Measurements from ENCODE around the gene PTPRR. TPM values are rescaled to one million over a fixed set of nuclear protein-coding genes. Genes with fewer than 3 reads are reported as not detected.

The PTPRR gene
- total and polyA plus RNA-seq, 2 donors (not counting 1 experiment from before 2014, with no cell fraction given): 0.44 to 0.50 TPM

GRCh38 chr12:70847871-70848270 is 72.7 kb downstream of the PTPRR start:
- no peak overlapping the region for H3K9ac ChIP-seq (ENCODE audit: insufficient read depth, low read length)
- no peak overlapping the region for H3K4me2 ChIP-seq (ENCODE audit: extremely low read depth, insufficient read depth, low read length)
- H2AFZ ChIP-seq (ENCODE audit: low read length): no peak overlapping the region
- no peaks in the 10 kb centered on the region for H4K20me1 ChIP-seq (ENCODE audit: control insufficient read depth, extremely low read depth, insufficient read depth, low read length)
- no peaks in the 10 kb centered on the region for H3K36me3 ChIP-seq (ENCODE audit: control insufficient read depth, insufficient read depth, low read length)
- TF ChIP-seq EZH2 (IDR thresholded peaks at IDR 0.05; ENCODE audit: low read length, missing control alignments): no peak
- TF ChIP-seq CTCF (conservative IDR thresholded peaks at IDR 0.05 in 1 of 2, IDR thresholded peaks at IDR 0.05 in 1 of 2; ENCODE audit: low read depth in 1 of 2, low read length in 2 of 2): no peak
- H3K4me3 ChIP-seq (replicated peaks in 1 of 4; ENCODE audit: control extremely low read depth in 1 of 4, insufficient read depth in 1 of 4, low read depth in 3 of 4, low read length in 4 of 4): no peak overlapping the region
- no peaks in the 10 kb centered on the region for H3K79me2 ChIP-seq (ENCODE audit: control insufficient read depth, insufficient read depth, low read length)
- H3K9me3 ChIP-seq (ENCODE audit: control insufficient read depth, insufficient read depth, low read depth, low read length): no peaks in the 10 kb centered on the region
- no peak for DNase-seq (ENCODE audit: low read depth in 2 of 2)
- no peak overlapping the region for H3K27ac ChIP-seq (ENCODE audit: insufficient read depth, low read length)
- H3K27me3 ChIP-seq (ENCODE audit: control insufficient read depth, insufficient read depth, low read length): no peaks in the 10 kb centered on the region
- H3K4me1 ChIP-seq (ENCODE audit: control insufficient read depth, extremely low read depth, insufficient read depth, low read length): no peaks in the 10 kb centered on the region

DNA sequence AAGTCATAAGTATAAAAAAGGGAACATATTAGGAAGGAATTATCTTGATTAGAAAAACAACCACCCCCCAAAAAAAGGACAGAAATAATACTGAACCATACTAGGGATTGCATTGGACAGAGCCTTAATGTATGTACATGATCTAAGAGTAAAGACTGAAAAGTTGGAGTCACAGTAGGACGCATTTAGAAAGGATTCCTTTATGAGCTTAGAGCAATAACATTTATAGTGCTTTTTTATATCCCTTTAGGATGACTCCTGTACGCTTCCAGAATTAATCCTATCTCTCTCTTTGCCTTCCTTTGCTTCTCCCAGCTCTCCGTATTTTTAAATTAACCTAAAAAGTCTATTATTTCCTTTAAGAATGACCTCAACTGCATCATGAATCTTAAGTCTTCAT is 75.3 kb downstream of the PTPRR start:
- no peaks in the 10 kb centered on the region for H3K79me2 ChIP-seq (ENCODE audit: control insufficient read depth, insufficient read depth, low read length)
- no peak overlapping the region for H3K4me3 ChIP-seq (replicated peaks in 1 of 4; ENCODE audit: control extremely low read depth in 1 of 4, insufficient read depth in 1 of 4, low read depth in 3 of 4, low read length in 4 of 4)
- no peak overlapping the region for H3K4me2 ChIP-seq (ENCODE audit: extremely low read depth, insufficient read depth, low read length)
- no peaks in the 10 kb centered on the region for H3K4me1 ChIP-seq (ENCODE audit: control insufficient read depth, extremely low read depth, insufficient read depth, low read length)
- H4K20me1 ChIP-seq (ENCODE audit: control insufficient read depth, extremely low read depth, insufficient read depth, low read length): no peaks in the 10 kb centered on the region
- H3K9ac ChIP-seq (ENCODE audit: insufficient read depth, low read length): no peak overlapping the region
- TF ChIP-seq EZH2 (IDR thresholded peaks at IDR 0.05; ENCODE audit: low read length, missing control alignments): no peak
- TF ChIP-seq CTCF (conservative IDR thresholded peaks at IDR 0.05 in 1 of 2, IDR thresholded peaks at IDR 0.05 in 1 of 2; ENCODE audit: low read depth in 1 of 2, low read length in 2 of 2): no peak
- no peak overlapping the region for H3K27ac ChIP-seq (ENCODE audit: insufficient read depth, low read length)
- H3K36me3 ChIP-seq (ENCODE audit: control insufficient read depth, insufficient read depth, low read length): no peaks in the 10 kb centered on the region
- H2AFZ ChIP-seq (ENCODE audit: low read length): no peak overlapping the region
- no peaks in the 10 kb centered on the region for H3K27me3 ChIP-seq (ENCODE audit: control insufficient read depth, insufficient read depth, low read length)
- no peak for DNase-seq (ENCODE audit: low read depth in 2 of 2)
- no peaks in the 10 kb centered on the region for H3K9me3 ChIP-seq (ENCODE audit: control insufficient read depth, insufficient read depth, low read depth, low read length)

DNA sequence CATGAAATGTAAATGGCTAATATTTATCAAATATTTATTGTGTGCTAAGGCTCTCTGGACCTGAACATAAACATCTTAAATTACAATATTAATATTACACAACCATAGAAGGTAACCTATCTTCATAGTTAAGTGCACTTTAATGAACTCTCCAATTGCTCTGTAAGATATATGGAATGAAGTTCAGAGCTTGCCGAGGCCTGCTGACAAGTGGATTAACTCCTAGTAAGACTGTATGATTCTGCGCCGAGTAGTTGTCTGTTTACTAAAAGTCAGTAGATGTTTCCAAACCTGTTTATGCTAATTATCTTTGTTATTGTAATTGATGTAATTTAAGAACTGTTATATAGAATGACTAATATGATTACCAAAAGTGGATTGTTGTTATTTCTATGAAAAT is 77.2 kb downstream of the PTPRR start:
- no peaks in the 10 kb centered on the region for H3K27me3 ChIP-seq (ENCODE audit: control insufficient read depth, insufficient read depth, low read length)
- no peak overlapping the region for H2AFZ ChIP-seq (ENCODE audit: low read length)
- H3K9me3 ChIP-seq (ENCODE audit: control insufficient read depth, insufficient read depth, low read depth, low read length): no peaks in the 10 kb centered on the region
- no peaks in the 10 kb centered on the region for H3K4me1 ChIP-seq (ENCODE audit: control insufficient read depth, extremely low read depth, insufficient read depth, low read length)
- TF ChIP-seq CTCF (conservative IDR thresholded peaks at IDR 0.05 in 1 of 2, IDR thresholded peaks at IDR 0.05 in 1 of 2; ENCODE audit: low read depth in 1 of 2, low read length in 2 of 2): no peak
- TF ChIP-seq EZH2 (IDR thresholded peaks at IDR 0.05; ENCODE audit: low read length, missing control alignments): no peak
- no peak overlapping the region for H3K4me3 ChIP-seq (replicated peaks in 1 of 4; ENCODE audit: control extremely low read depth in 1 of 4, insufficient read depth in 1 of 4, low read depth in 3 of 4, low read length in 4 of 4)
- DNase-seq (ENCODE audit: low read depth in 2 of 2): no peak
- no peak overlapping the region for H3K27ac ChIP-seq (ENCODE audit: insufficient read depth, low read length)
- H3K9ac ChIP-seq (ENCODE audit: insufficient read depth, low read length): no peak overlapping the region
- H4K20me1 ChIP-seq (ENCODE audit: control insufficient read depth, extremely low read depth, insufficient read depth, low read length): no peaks in the 10 kb centered on the region
- H3K36me3 ChIP-seq (ENCODE audit: control insufficient read depth, insufficient read depth, low read length): no peaks in the 10 kb centered on the region
- no peak overlapping the region for H3K4me2 ChIP-seq (ENCODE audit: extremely low read depth, insufficient read depth, low read length)
- no peaks in the 10 kb centered on the region for H3K79me2 ChIP-seq (ENCODE audit: control insufficient read depth, insufficient read depth, low read length)

Measured in fibroblast of lung (primary cell).